ENCODE results near the gene MELK.

DNA sequence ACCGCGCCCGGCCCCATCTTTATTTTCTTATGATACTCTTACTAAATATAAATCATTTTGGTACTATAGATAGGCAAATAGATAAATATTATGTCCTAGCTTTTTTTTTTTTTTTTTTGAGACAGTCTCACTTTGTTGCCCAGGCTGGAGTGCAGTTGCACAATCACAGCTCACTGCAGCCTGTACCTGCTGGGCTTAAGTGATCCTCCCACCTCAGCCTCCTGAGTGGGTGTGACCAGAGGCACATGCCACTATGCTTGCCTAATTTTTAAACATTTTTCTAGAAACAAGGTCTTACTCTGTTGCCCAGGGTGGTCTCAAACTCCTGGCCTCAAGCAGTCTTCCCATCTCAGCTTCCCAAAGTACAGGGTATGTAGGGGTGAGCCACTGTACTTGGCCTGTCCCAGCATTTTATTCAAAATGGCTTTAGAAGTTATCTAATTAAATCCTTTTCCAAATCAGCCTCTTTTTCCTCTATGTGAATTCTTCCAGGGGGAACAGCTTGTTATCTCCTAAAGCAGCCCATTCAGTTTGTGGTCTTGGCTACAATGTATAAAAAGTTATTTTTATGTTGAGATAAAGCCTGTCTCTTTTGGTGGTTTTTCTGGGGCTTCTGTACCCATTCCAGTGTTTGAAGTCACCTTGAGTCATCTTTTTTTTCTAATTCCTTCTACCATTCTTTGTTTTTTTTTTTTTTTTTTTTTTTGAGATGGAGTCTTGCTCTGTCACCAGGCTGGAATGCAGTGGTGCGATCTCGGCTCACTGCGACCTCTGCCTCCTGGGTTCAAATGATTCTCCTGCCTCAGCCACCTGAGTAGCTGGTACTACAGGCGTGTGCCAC is 12.1 kb downstream of the MELK start:
- TF ChIP-seq POLR2AphosphoS5 (IDR thresholded peaks at IDR 0.05) (no peak), CTCF (IDR thresholded peaks at IDR 0.05 in 8 of 11, conservative IDR thresholded peaks at IDR 0.05 in 3 of 11) (no peak), POLR2A (IDR thresholded peaks at IDR 0.05) (no peak)
